ENCODE measurements around the gene SIK2. TPM values are rescaled to one million over a fixed set of nuclear protein-coding genes. Genes with fewer than 3 reads are reported as not detected.
A peak's percentile ranks its signal among the peaks of the same experiment; 100 is the strongest.

The SIK2 gene
- total and polyA plus RNA-seq, 2 donors from 2014 or later, result 6.4 to 40.1 TPM

- Histone ChIP-seq H3K9ac (ENCODE audit: low read length in 3 of 3) (no peak overlapping the region), H3K9me3 (ENCODE audit: control insufficient read depth in 2 of 3, insufficient read depth in 1 of 3, low read length in 3 of 3) (no peaks in the 10 kb centered on the region), H3K36me3 (ENCODE audit: control insufficient read depth in 2 of 3, insufficient read depth in 3 of 3, low read length in 3 of 3) (peaks cover 2 to 34% (median 22%) of the 10 kb centered on the region in 3 donors), H3K27me3 (ENCODE audit: control insufficient read depth, insufficient read depth, low read length) (no peaks in the 10 kb centered on the region), H3K27ac (ENCODE audit: low read depth in 2 of 2, low read length in 2 of 2) (no peak overlapping the region), H3K4me1 (ENCODE audit: control insufficient read depth in 2 of 3, insufficient read depth in 2 of 3, low read depth in 1 of 3, low read length in 3 of 3) (no peaks in the 10 kb centered on the region), H3K4me3 (ENCODE audit: low read length in 3 of 3) (no peak overlapping the region)
- FAIRE-seq (no peak), DNase-seq (no peak)
- intact Hi-C loops (cut with DNase I), result no loop called here
- TF ChIP-seq CTCF (IDR thresholded peaks at IDR 0.05; ENCODE audit: borderline replicate concordance, extremely low read depth, insufficient read depth), result no peak
Measured at GRCh38 chr11:111749646-111750045, 147.4 kb downstream of the SIK2 start.

DNA sequence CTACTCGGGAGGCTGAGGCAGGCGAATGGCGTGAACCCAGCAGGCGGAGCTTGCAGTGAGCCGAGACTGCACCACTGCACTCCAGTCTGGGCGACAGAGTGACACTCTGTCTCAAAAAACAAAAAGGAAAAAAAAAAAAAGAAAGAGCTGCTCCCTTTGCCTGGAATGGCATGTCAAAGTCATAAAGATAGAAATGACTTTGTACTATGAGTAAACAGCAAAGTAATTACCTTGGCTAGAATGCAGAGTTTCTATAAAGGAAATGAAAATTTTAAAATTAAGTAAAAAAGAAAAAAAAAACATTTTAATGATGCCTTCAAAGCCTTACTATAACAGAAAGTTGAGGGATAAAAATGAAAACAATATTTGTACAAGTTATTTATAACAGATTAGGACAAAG, 153.8 kb downstream of the SIK2 start:
- H3K27me3 ChIP-seq (ENCODE audit: control insufficient read depth, insufficient read depth, low read length), result no peaks in the 10 kb centered on the region
- DNase-seq (no peak), FAIRE-seq (no peak)
- no peak overlapping the region for H3K27ac ChIP-seq (ENCODE audit: low read depth in 2 of 2, low read length in 2 of 2)
- H3K36me3 ChIP-seq (ENCODE audit: control insufficient read depth in 2 of 3, insufficient read depth in 3 of 3, low read length in 3 of 3), result peaks cover 9 to 58% (median 34%) of the 10 kb centered on the region in 3 donors
- H3K4me1 ChIP-seq (ENCODE audit: control insufficient read depth in 2 of 3, insufficient read depth in 2 of 3, low read depth in 1 of 3, low read length in 3 of 3), result no peaks in the 10 kb centered on the region
- no peaks in the 10 kb centered on the region for H3K9me3 ChIP-seq (ENCODE audit: control insufficient read depth in 2 of 3, insufficient read depth in 1 of 3, low read length in 3 of 3)
- no peak for TF ChIP-seq CTCF (IDR thresholded peaks at IDR 0.05; ENCODE audit: borderline replicate concordance, extremely low read depth, insufficient read depth)
- H3K4me3 ChIP-seq (ENCODE audit: low read length in 3 of 3), result no peak overlapping the region
- H3K9ac ChIP-seq (ENCODE audit: low read length in 3 of 3), result no peak overlapping the region
- intact Hi-C loops (cut with DNase I), result no loop called here

GRCh38 chr11:111759376-111759775, 157.1 kb downstream of the SIK2 start:
- no peak for FAIRE-seq
- peaks cover 0 to 4% (median 0%) of the 10 kb centered on the region in 3 donors for H3K4me1 ChIP-seq (ENCODE audit: control insufficient read depth in 2 of 3, insufficient read depth in 2 of 3, low read depth in 1 of 3, low read length in 3 of 3)
- intact Hi-C loops (cut with DNase I), result no loop called here
- no peaks in the 10 kb centered on the region for H3K9me3 ChIP-seq (ENCODE audit: control insufficient read depth in 2 of 3, insufficient read depth in 1 of 3, low read length in 3 of 3)
- H3K27ac ChIP-seq (ENCODE audit: low read depth in 2 of 2, low read length in 2 of 2), result peak overlapping the region in 1 of 2 donors; percentile 54
- DNase-seq, result no peak
- peak overlapping the region in 1 of 3 donors; percentile 38 for H3K9ac ChIP-seq (ENCODE audit: low read length in 3 of 3)
- no peak overlapping the region for H3K4me3 ChIP-seq (ENCODE audit: low read length in 3 of 3)
- TF ChIP-seq CTCF (IDR thresholded peaks at IDR 0.05; ENCODE audit: borderline replicate concordance, extremely low read depth, insufficient read depth), result no peak
- peaks cover 10 to 51% (median 25%) of the 10 kb centered on the region in 3 donors for H3K36me3 ChIP-seq (ENCODE audit: control insufficient read depth in 2 of 3, insufficient read depth in 3 of 3, low read length in 3 of 3)
- H3K27me3 ChIP-seq (ENCODE audit: control insufficient read depth, insufficient read depth, low read length), result no peaks in the 10 kb centered on the region

Data from kidney (tissue), 14 donors.